GM21528 (cell line): ENCODE measurements around the gene OTP.
"Not testable (repeated sequence)": the region's sequence is repeated elsewhere in the genome, so short reads cannot be mapped to it uniquely, and the experiment has no call there.

ENCODE experiments used
- ATAC-seq: cut with Tn5 transposase; IDR thresholded peaks from one replicate; pipeline ENCODE4 v1.9.1; 2021; ENCODE audit warnings: mild to moderate bottlenecking, moderate library complexity; ENCODE audit not compliant: unreplicated experiment, low FRiP score

OTP gene

GRCh38 chr5:77616920-77617319 lies 21.6 kb downstream of the OTP start:
- ATAC-seq: no peak

- ATAC-seq: not testable (repeated sequence)
These were observed 29.6 kb downstream of the OTP start for GRCh38 chr5:77608927-77609326.

GRCh38 chr5:77607324-77607723 lies 31.2 kb downstream of the OTP start:
- ATAC-seq: no peak

- ATAC-seq: no peak
These were observed 32.2 kb downstream of the OTP start for GRCh38 chr5:77606279-77606678.

- no peak for ATAC-seq
These were observed 38.8 kb downstream of the OTP start for GRCh38 chr5:77599679-77600078.

- no peak for ATAC-seq
These were observed 48.2 kb downstream of the OTP start for GRCh38 chr5:77590347-77590746.

- ATAC-seq: no peak
These were observed 50.3 kb downstream of the OTP start for GRCh38 chr5:77588175-77588574.

GRCh38 chr5:77586101-77586500 lies 52.4 kb downstream of the OTP start:
- ATAC-seq: no peak

GRCh38 chr5:77582143-77582542 lies 56.4 kb downstream of the OTP start:
- not testable (repeated sequence) for ATAC-seq
